ENCODE data around the gene ARPP21.

DNA sequence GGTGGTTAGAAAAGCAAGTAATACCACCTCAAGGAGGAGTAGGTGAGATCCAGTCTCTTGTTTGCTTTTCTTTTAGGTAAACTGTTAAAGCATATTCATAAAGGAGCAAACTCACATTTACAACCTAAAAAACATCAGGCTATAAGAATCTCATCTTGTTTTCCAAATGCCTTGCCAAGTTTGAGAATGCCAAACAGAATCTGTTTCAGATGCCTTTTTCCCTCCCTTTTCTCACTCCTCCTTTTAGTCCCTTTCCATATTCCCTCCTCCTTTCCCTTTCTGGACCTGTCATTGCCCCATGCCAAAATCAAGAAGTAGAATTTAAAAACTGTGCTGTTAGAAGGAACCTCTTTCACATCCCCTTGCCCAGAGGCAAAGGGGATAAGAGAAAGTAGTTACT, 140.3 kb downstream of the ARPP21 start:
- TF ChIP-seq, protein P1, sequence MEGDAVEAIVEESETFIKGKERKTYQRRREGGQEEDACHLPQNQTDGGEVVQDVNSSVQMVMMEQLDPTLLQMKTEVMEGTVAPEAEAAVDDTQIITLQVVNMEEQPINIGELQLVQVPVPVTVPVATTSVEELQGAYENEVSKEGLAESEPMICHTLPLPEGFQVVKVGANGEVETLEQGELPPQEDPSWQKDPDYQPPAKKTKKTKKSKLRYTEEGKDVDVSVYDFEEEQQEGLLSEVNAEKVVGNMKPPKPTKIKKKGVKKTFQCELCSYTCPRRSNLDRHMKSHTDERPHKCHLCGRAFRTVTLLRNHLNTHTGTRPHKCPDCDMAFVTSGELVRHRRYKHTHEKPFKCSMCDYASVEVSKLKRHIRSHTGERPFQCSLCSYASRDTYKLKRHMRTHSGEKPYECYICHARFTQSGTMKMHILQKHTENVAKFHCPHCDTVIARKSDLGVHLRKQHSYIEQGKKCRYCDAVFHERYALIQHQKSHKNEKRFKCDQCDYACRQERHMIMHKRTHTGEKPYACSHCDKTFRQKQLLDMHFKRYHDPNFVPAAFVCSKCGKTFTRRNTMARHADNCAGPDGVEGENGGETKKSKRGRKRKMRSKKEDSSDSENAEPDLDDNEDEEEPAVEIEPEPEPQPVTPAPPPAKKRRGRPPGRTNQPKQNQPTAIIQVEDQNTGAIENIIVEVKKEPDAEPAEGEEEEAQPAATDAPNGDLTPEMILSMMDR (IDR thresholded peaks at IDR 0.05), result no peak
- no peak for TF ChIP-seq POLR2A (IDR thresholded peaks at IDR 0.05)

Data from esophagus squamous epithelium (tissue), 4 donors.